CD4-positive, alpha-beta memory T cell (primary cell): Measurements from ENCODE around the gene BMP7. TPM values are rescaled to one million over a fixed set of nuclear protein-coding genes. Genes with fewer than 3 reads are reported as not detected.

Source experiments
- CTCF ChIA-PET: fragments of 350-600 bp; sonication (Branson Sonifier 250); formaldehyde crosslinking; loops from one replicate; lab custom pipeline; 2021; ENCODE audit warnings: inconsistent platforms; ENCODE audit not compliant: partially characterized antibody; lab: Charles Lee
- POLR2A ChIA-PET: fragments of 350-600 bp; sonication (Branson Sonifier 250); formaldehyde crosslinking; loops from one replicate; lab custom pipeline; 2021; ENCODE audit not compliant: partially characterized antibody; lab: Charles Lee
- DNase-seq, 5 donors: peaks; one replicate each; pipeline versions ENCODE4 v3.0.0 to v3.0.0-alpha.2; 2020 to 2022; ENCODE audit warnings: mixed read lengths in 1 of 5
- H3K27ac ChIP-seq: one replicate; pipeline ENCODE4 v1.7.0; 2013; ENCODE audit warnings: low read depth, low read length
- H3K27me3 ChIP-seq: 2 replicates; pipeline ENCODE4 v1.7.0; 2013; ENCODE audit warnings: mild to moderate bottlenecking, low read length, moderate library complexity; ENCODE audit not compliant: insufficient read depth
- H3K36me3 ChIP-seq: 2 replicates; pipeline ENCODE4 v1.7.0; 2013; ENCODE audit warnings: mild to moderate bottlenecking, low read length, moderate library complexity; ENCODE audit not compliant: insufficient read depth
- H3K4me1 ChIP-seq: 2 replicates; pipeline ENCODE4 v1.7.0; 2013; ENCODE audit warnings: mild to moderate bottlenecking, low read length, moderate library complexity; ENCODE audit not compliant: insufficient read depth
- H3K4me3 ChIP-seq, 2 donors: one replicate each; pipeline ENCODE4 v1.7.0; 2013; ENCODE audit warnings: low read length in 2 of 2, mild to moderate bottlenecking in 1 of 2
- H3K9me3 ChIP-seq, 2 donors: one replicate each; pipeline ENCODE4 v1.7.0; 2013; ENCODE audit warnings: low read length in 2 of 2, control low read depth in 1 of 2; ENCODE audit not compliant: control insufficient read depth in 1 of 2
- H3K27ac Mint-ChIP-seq, 7 donors: one replicate each; pipeline ENCODE4 v1.8.0; 2020 to 2021; ENCODE audit warnings: mixed read lengths in 7 of 7, mild to moderate bottlenecking in 6 of 7, inconsistent platforms in 3 of 7, moderate library complexity in 3 of 7
- H3K27me3 Mint-ChIP-seq, 2 donors: one replicate each; pipeline ENCODE4 v1.8.0; 2020 to 2021; ENCODE audit warnings: mixed read lengths in 2 of 2
- H3K36me3 Mint-ChIP-seq, 2 donors: one replicate each; pipeline ENCODE4 v1.8.0; 2020 to 2021; ENCODE audit warnings: mixed read lengths in 2 of 2, inconsistent platforms in 1 of 2, mild to moderate bottlenecking in 1 of 2
- H3K4me1 Mint-ChIP-seq, 4 donors: one replicate each; pipeline ENCODE4 v1.8.0; 2020 to 2021; ENCODE audit warnings: mixed read lengths in 4 of 4, mild to moderate bottlenecking in 1 of 4
- H3K4me3 Mint-ChIP-seq, 8 donors: one replicate each; pipeline ENCODE4 v1.8.0; 2020 to 2021; ENCODE audit warnings: mixed read lengths in 8 of 8, mild to moderate bottlenecking in 7 of 8, moderate library complexity in 6 of 8, inconsistent platforms in 3 of 8
- H3K9me3 Mint-ChIP-seq, 8 donors: one replicate each; pipeline ENCODE4 v1.8.0; 2020 to 2021; ENCODE audit warnings: mixed read lengths in 8 of 8, mild to moderate bottlenecking in 5 of 8, inconsistent platforms in 3 of 8, moderate library complexity in 1 of 8
- intact Hi-C: fragments of 100-400 bp; cut with micrococcal nuclease; formaldehyde crosslinking; loops from one replicate; pipeline ENCODE4 v1.15.1; 2023
- polyA plus RNA-seq, 2 donors: library from polyadenylated mRNA; unstranded; fragments of 300-500 nt; fragmentation: Illumina TruSeq; gene quantifications; one replicate each; pipeline ENCODE4 v1.2.3, GENCODE V29; 2021
- total RNA-seq, 2 experiments: library from RNA; stranded (reverse); gene quantifications; one replicate each; pipeline ENCODE4 v1.2.3, GENCODE V29; 2021

Gene BMP7
- total and polyA plus RNA-seq, 4 experiments from 2014 or later, result not detected

- CTCF ChIA-PET, result no interaction called here
- intact Hi-C loops, result no loop called here
- no peaks in the 10 kb centered on the region for H3K9me3 ChIP-seq
- Mint-ChIP-seq H3K27ac (no peak overlapping the region), H3K27me3 (peaks cover 8 to 9% of the 10 kb centered on the region in 2 donors), H3K4me1 (no peaks in the 10 kb centered on the region), H3K9me3 (peaks cover 0 to 2% (median 0%) of the 10 kb centered on the region in 8 donors), H3K36me3 (no peaks in the 10 kb centered on the region), H3K4me3 (no peak overlapping the region)
- H3K4me1 ChIP-seq, result no peaks in the 10 kb centered on the region
- no peaks in the 10 kb centered on the region for H3K27me3 ChIP-seq
- no peaks in the 10 kb centered on the region for H3K36me3 ChIP-seq
- no peak for DNase-seq
- POLR2A ChIA-PET, result no interaction called here
- no peak overlapping the region for H3K4me3 ChIP-seq
- no peak overlapping the region for H3K27ac ChIP-seq
These were observed 126.9 kb downstream of the BMP7 start for GRCh38 chr20:57139342-57140093.

- POLR2A ChIA-PET, result no interaction called here
- no peaks in the 10 kb centered on the region for H3K4me1 Mint-ChIP-seq
- intact Hi-C loops, result no loop called here
- H3K27ac Mint-ChIP-seq, result no peak overlapping the region
- H3K4me1 ChIP-seq, result no peaks in the 10 kb centered on the region
- CTCF ChIA-PET, result no interaction called here
- H3K27me3 ChIP-seq, result no peaks in the 10 kb centered on the region
- no peaks in the 10 kb centered on the region for H3K9me3 ChIP-seq
- peaks cover 8 to 10% of the 10 kb centered on the region in 2 donors for H3K27me3 Mint-ChIP-seq
- no peak overlapping the region for H3K27ac ChIP-seq
- H3K36me3 ChIP-seq, result no peaks in the 10 kb centered on the region
- no peak overlapping the region for H3K4me3 Mint-ChIP-seq
- DNase-seq, result no peak
- peaks cover 0 to 2% (median 0%) of the 10 kb centered on the region in 8 donors for H3K9me3 Mint-ChIP-seq
- no peak overlapping the region for H3K4me3 ChIP-seq
- no peaks in the 10 kb centered on the region for H3K36me3 Mint-ChIP-seq
These were observed 128.0 kb downstream of the BMP7 start for GRCh38 chr20:57138198-57138995.

GRCh38 chr20:57137676-57138075, 128.8 kb downstream of the BMP7 start:
- H3K4me1 Mint-ChIP-seq, result no peaks in the 10 kb centered on the region
- intact Hi-C loops, result no loop called here

GRCh38 chr20:57136734-57137133, 129.7 kb downstream of the BMP7 start:
- Histone ChIP-seq H3K4me3 (no peak overlapping the region), H3K36me3 (no peaks in the 10 kb centered on the region), H3K27ac (no peak overlapping the region), H3K4me1 (no peaks in the 10 kb centered on the region), H3K27me3 (no peaks in the 10 kb centered on the region), H3K9me3 (no peaks in the 10 kb centered on the region)
- Mint-ChIP-seq H3K4me1 (no peaks in the 10 kb centered on the region), H3K9me3 (no peaks in the 10 kb centered on the region), H3K36me3 (no peaks in the 10 kb centered on the region), H3K27me3 (peaks cover 6 to 13% of the 10 kb centered on the region in 2 donors), H3K27ac (no peak overlapping the region), H3K4me3 (no peak overlapping the region)
- DNase-seq, result no peak
- intact Hi-C loops, result no loop called here
- ChIA-PET POLR2A (no interaction called here), CTCF (no interaction called here)

More at GRCh38 chr20:57137676-57138075, 128.8 kb downstream of the BMP7 start:
- Mint-ChIP-seq H3K27ac (no peak overlapping the region), H3K4me3 (no peak overlapping the region), H3K36me3 (no peaks in the 10 kb centered on the region), H3K27me3 (peaks cover 6 to 10% of the 10 kb centered on the region in 2 donors), H3K9me3 (peaks cover 0 to 2% (median 0%) of the 10 kb centered on the region in 8 donors)
- Histone ChIP-seq H3K27me3 (no peaks in the 10 kb centered on the region), H3K9me3 (no peaks in the 10 kb centered on the region), H3K36me3 (no peaks in the 10 kb centered on the region), H3K27ac (no peak overlapping the region), H3K4me1 (no peaks in the 10 kb centered on the region), H3K4me3 (no peak overlapping the region)
- DNase-seq, result no peak
- ChIA-PET POLR2A (no interaction called here), CTCF (no interaction called here)

- POLR2A ChIA-PET, result no interaction called here
- no peaks in the 10 kb centered on the region for H3K9me3 Mint-ChIP-seq
- Histone ChIP-seq H3K4me1 (no peaks in the 10 kb centered on the region), H3K9me3 (no peaks in the 10 kb centered on the region), H3K27me3 (no peaks in the 10 kb centered on the region), H3K27ac (no peak overlapping the region), H3K4me3 (no peak overlapping the region), H3K36me3 (no peaks in the 10 kb centered on the region)
- intact Hi-C loops, result no loop called here
- CTCF ChIA-PET, result no interaction called here
- no peak overlapping the region for H3K27ac Mint-ChIP-seq
- no peaks in the 10 kb centered on the region for H3K36me3 Mint-ChIP-seq
- H3K4me1 Mint-ChIP-seq, result no peaks in the 10 kb centered on the region
- H3K4me3 Mint-ChIP-seq, result no peak overlapping the region
- no peak for DNase-seq
- H3K27me3 Mint-ChIP-seq, result peaks cover 6 to 15% of the 10 kb centered on the region in 2 donors
These were observed 130.6 kb downstream of the BMP7 start for GRCh38 chr20:57135875-57136274.

GRCh38 chr20:57134804-57135203, 131.6 kb downstream of the BMP7 start:
- POLR2A ChIA-PET, result no interaction called here

GRCh38 chr20:57133926-57134650, 132.4 kb downstream of the BMP7 start:
- Histone ChIP-seq H3K4me3 (no peak overlapping the region), H3K4me1 (no peaks in the 10 kb centered on the region), H3K36me3 (no peaks in the 10 kb centered on the region), H3K27ac (no peak overlapping the region), H3K9me3 (no peaks in the 10 kb centered on the region), H3K27me3 (no peaks in the 10 kb centered on the region)
- H3K27me3 Mint-ChIP-seq, result peaks cover 6 to 13% of the 10 kb centered on the region in 2 donors
- no peaks in the 10 kb centered on the region for H3K4me1 Mint-ChIP-seq
- DNase-seq, result no peak
- intact Hi-C loops, result no loop called here
- H3K9me3 Mint-ChIP-seq, result no peaks in the 10 kb centered on the region
- H3K36me3 Mint-ChIP-seq, result no peaks in the 10 kb centered on the region
- no peak overlapping the region for H3K4me3 Mint-ChIP-seq
- POLR2A ChIA-PET, result no interaction called here
- CTCF ChIA-PET, result no interaction called here
- no peak overlapping the region for H3K27ac Mint-ChIP-seq

More at GRCh38 chr20:57134804-57135203, 131.6 kb downstream of the BMP7 start:
- no peak overlapping the region for H3K4me3 Mint-ChIP-seq
- no peak overlapping the region for H3K27ac Mint-ChIP-seq
- no peaks in the 10 kb centered on the region for H3K9me3 ChIP-seq
- no peaks in the 10 kb centered on the region for H3K36me3 ChIP-seq
- intact Hi-C loops, result no loop called here
- no peaks in the 10 kb centered on the region for H3K4me1 Mint-ChIP-seq
- no peaks in the 10 kb centered on the region for H3K4me1 ChIP-seq
- H3K27ac ChIP-seq, result no peak overlapping the region
- no peak for DNase-seq
- H3K27me3 Mint-ChIP-seq, result peaks cover 6 to 13% of the 10 kb centered on the region in 2 donors
- no peaks in the 10 kb centered on the region for H3K36me3 Mint-ChIP-seq
- H3K4me3 ChIP-seq, result no peak overlapping the region
- CTCF ChIA-PET, result no interaction called here
- no peaks in the 10 kb centered on the region for H3K27me3 ChIP-seq
- no peaks in the 10 kb centered on the region for H3K9me3 Mint-ChIP-seq
